ENCODE results near the gene PPP2R2D. TPM values are rescaled to one million over a fixed set of nuclear protein-coding genes. Genes with fewer than 3 reads are reported as not detected.
"Not testable (repeated sequence)": the region's sequence is repeated elsewhere in the genome, so short reads cannot be mapped to it uniquely, and the experiment has no call there.

The PPP2R2D gene
- total and polyA plus RNA-seq, 9 donors = 25.2 to 33.2 (median 28.4) TPM

- Histone ChIP-seq H3K27me3 (ENCODE audit: control insufficient read depth, insufficient read depth, low read length) (peaks cover 12% of the 10 kb centered on the region), H3K36me3 (ENCODE audit: control insufficient read depth, insufficient read depth, low read length) (no peaks in the 10 kb centered on the region), H3K9me3 (replicated peaks; ENCODE audit: control insufficient read depth, low read depth, low read length) (no peaks in the 10 kb centered on the region), H3K4me1 (ENCODE audit: control insufficient read depth, insufficient read depth, low read length) (peaks cover 5% of the 10 kb centered on the region), H3K4me3 (ENCODE audit: low read length) (no peak overlapping the region), H3K27ac (ENCODE audit: low read length) (no peak overlapping the region)
- DNase-seq = no peak
- WGBS (ENCODE audit: insufficient coverage) = 24% methylated on average over 5 of the region's 10 CpGs
These were observed 24.8 kb upstream of the PPP2R2D start for GRCh38 chr10:131876017-131876416.

- DNase-seq = no peak
- Histone ChIP-seq H3K36me3 (ENCODE audit: control insufficient read depth, insufficient read depth, low read length) (no peaks in the 10 kb centered on the region), H3K27me3 (ENCODE audit: control insufficient read depth, insufficient read depth, low read length) (peaks cover 12% of the 10 kb centered on the region), H3K4me3 (ENCODE audit: low read length) (no peak overlapping the region), H3K27ac (ENCODE audit: low read length) (no peak overlapping the region), H3K4me1 (ENCODE audit: control insufficient read depth, insufficient read depth, low read length) (peaks cover 5% of the 10 kb centered on the region), H3K9me3 (replicated peaks; ENCODE audit: control insufficient read depth, low read depth, low read length) (no peaks in the 10 kb centered on the region)
- WGBS (ENCODE audit: insufficient coverage) = 42% methylated on average over 6 of the region's 7 CpGs
These were observed 24.3 kb upstream of the PPP2R2D start for GRCh38 chr10:131876508-131876907.

- WGBS (ENCODE audit: insufficient coverage) = 87% methylated on average over 12 of the region's 13 CpGs
- H3K27ac ChIP-seq (ENCODE audit: low read length) = no peak overlapping the region
- H3K36me3 ChIP-seq (ENCODE audit: control insufficient read depth, insufficient read depth, low read length) = no peaks in the 10 kb centered on the region
- no peak overlapping the region for H3K4me3 ChIP-seq (ENCODE audit: low read length)
- no peaks in the 10 kb centered on the region for H3K9me3 ChIP-seq (replicated peaks; ENCODE audit: control insufficient read depth, low read depth, low read length)
- no peak for DNase-seq
- H3K4me1 ChIP-seq (ENCODE audit: control insufficient read depth, insufficient read depth, low read length) = peaks cover 3% of the 10 kb centered on the region
- peaks cover 11% of the 10 kb centered on the region for H3K27me3 ChIP-seq (ENCODE audit: control insufficient read depth, insufficient read depth, low read length)
These were observed 20.7 kb upstream of the PPP2R2D start for GRCh38 chr10:131880016-131880590.

DNA sequence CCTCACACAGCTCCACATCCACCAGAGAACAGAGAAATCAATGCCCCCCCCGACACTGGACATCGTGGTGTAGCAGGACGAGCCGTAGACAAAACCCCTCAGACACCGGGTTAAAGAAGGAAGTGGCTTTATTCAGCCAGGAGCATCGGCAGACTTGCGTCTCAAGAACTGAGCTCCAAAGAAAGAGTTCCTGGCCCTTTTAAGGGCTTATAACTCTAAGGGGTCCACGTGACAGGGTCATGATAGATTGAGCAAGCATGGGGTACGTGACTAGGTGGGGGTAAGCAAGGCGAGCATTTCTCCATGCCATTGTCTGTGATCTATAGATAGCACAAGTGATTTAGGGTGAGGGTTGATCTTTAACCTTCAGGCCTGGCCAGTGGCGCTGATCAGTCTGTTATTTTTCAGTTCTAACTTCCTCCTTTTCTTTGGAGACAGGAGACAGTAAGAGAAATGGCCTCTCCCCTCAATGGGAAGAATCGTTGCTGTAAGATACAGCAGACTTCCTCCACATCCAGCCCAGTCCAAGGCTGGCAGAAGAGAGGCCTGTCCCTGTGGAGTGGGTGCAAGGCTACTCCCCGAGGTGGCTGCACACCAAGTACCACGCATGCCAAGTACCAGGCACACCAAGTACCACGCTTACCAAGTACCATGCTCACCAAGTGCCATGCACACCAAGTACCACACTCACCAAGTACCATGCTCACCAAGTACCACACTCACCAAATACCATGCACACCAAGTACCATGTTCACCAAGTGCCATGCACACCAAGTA, 19.5 kb upstream of the PPP2R2D start:
- Histone ChIP-seq H3K36me3 (ENCODE audit: control insufficient read depth, insufficient read depth, low read length) (no peaks in the 10 kb centered on the region), H3K9me3 (replicated peaks; ENCODE audit: control insufficient read depth, low read depth, low read length) (no peaks in the 10 kb centered on the region), H3K4me1 (ENCODE audit: control insufficient read depth, insufficient read depth, low read length) (no peaks in the 10 kb centered on the region), H3K27me3 (ENCODE audit: control insufficient read depth, insufficient read depth, low read length) (peaks cover 6% of the 10 kb centered on the region), H3K4me3 (ENCODE audit: low read length) (no peak overlapping the region), H3K27ac (ENCODE audit: low read length) (no peak overlapping the region)
- DNase-seq = no peak
- 91% methylated on average over 8 of the region's 15 CpGs for WGBS (ENCODE audit: insufficient coverage)

GRCh38 chr10:131882151-131882550, 18.7 kb upstream of the PPP2R2D start:
- Histone ChIP-seq H3K36me3 (ENCODE audit: control insufficient read depth, insufficient read depth, low read length) (no peaks in the 10 kb centered on the region), H3K27ac (ENCODE audit: low read length) (no peak overlapping the region), H3K4me3 (ENCODE audit: low read length) (no peak overlapping the region), H3K27me3 (ENCODE audit: control insufficient read depth, insufficient read depth, low read length) (peaks cover 8% of the 10 kb centered on the region), H3K9me3 (replicated peaks; ENCODE audit: control insufficient read depth, low read depth, low read length) (no peaks in the 10 kb centered on the region), H3K4me1 (ENCODE audit: control insufficient read depth, insufficient read depth, low read length) (no peaks in the 10 kb centered on the region)
- WGBS (ENCODE audit: insufficient coverage) = 93% methylated on average over 5 of the region's 8 CpGs
- no peak for DNase-seq

DNA sequence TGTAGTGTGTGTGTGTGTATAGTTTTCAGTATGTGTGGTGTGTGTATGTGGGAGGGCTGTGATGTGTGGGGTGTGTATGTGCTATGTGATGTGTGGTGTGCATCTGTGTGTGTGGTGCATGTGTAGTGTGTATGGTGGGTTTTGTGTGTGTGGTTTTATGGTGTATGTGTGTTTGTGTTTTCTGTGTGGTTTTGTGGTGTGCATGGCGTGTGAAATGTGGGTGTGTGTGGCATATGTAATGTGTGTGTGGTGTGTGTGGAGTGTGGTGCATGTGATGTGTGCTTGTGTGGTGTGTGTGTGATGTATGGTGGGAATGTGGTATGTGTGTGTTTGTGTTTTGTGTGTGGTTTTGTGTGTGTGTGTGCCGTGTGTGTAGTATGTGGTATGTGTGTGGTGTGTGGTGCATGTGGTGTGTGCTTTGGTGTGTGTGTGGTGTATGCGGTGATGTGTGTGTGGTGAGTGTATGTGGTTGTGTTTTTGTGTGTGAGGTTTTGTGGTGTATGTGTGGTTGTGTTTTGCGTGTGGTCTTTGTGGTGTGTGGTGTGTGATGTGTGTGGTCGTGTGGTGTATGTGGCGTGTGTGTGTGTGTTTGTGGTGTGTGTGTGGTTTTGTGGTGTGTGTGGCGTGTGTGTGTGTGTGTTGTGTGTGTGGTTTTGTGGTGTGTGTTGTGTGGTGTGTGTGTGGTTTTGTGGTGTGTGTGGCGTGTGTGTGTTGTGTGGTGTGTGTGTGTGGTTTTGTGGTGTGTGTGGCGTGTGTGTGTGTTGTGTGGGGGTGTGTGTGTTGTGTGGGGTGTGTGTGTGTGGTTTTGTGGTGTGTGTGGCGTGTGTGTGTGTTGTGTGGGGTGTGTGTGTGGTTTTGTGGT, 18.0 kb upstream of the PPP2R2D start:
- no peak for DNase-seq
- Histone ChIP-seq H3K4me3 (ENCODE audit: low read length) (no peak overlapping the region), H3K27ac (ENCODE audit: low read length) (no peak overlapping the region), H3K4me1 (ENCODE audit: control insufficient read depth, insufficient read depth, low read length) (no peaks in the 10 kb centered on the region), H3K36me3 (ENCODE audit: control insufficient read depth, insufficient read depth, low read length) (no peaks in the 10 kb centered on the region), H3K9me3 (replicated peaks; ENCODE audit: control insufficient read depth, low read depth, low read length) (no peaks in the 10 kb centered on the region), H3K27me3 (ENCODE audit: control insufficient read depth, insufficient read depth, low read length) (peaks cover 8% of the 10 kb centered on the region)
- 95% methylated on average over 9 of the region's 10 CpGs for WGBS (ENCODE audit: insufficient coverage)

DNA sequence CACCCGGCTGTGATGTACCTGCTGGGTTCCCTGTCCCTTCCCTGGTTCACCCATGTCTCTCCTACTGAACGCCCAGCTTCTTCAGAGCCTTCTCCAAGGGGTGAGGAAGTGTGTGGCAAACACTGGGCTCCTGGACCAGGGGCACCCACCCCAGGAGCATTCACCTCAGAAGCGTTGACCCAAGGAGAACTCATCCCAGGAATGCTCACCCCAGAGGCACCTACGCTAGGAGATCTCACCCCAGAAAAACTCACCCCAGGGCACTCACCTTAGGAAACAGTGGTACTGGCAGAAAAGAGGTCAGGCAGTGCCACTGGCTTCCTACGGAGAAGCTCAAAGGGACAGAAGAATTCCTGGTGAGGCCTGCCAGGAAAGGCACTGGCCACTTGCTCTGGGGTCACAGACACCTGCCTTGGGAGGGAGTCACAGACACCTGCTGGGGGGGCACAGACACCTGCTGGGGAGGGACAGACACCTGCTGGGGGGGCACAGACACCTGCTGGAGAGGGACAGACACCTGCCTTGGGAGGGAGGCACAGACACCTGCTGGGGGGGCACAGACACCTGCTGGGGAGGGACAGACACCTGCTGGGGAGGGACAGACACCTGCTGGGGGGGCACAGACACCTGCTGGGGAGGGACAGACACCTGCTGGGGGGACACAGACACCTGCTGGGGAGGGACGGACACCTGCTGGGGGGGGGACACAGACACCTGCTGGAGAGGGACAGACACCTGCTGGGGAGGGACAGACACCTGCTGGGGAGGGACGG, 17.0 kb upstream of the PPP2R2D start:
- H3K9me3 ChIP-seq (replicated peaks; ENCODE audit: control insufficient read depth, low read depth, low read length); H3K36me3 ChIP-seq (ENCODE audit: control insufficient read depth, insufficient read depth, low read length); DNase-seq; H3K27ac ChIP-seq (ENCODE audit: low read length); H3K27me3 ChIP-seq (ENCODE audit: control insufficient read depth, insufficient read depth, low read length); H3K4me3 ChIP-seq (ENCODE audit: low read length); H3K4me1 ChIP-seq (ENCODE audit: control insufficient read depth, insufficient read depth, low read length): not testable (repeated sequence)
- WGBS (ENCODE audit: insufficient coverage) = 58% methylated on average over 2 of the region's 7 CpGs

DNA sequence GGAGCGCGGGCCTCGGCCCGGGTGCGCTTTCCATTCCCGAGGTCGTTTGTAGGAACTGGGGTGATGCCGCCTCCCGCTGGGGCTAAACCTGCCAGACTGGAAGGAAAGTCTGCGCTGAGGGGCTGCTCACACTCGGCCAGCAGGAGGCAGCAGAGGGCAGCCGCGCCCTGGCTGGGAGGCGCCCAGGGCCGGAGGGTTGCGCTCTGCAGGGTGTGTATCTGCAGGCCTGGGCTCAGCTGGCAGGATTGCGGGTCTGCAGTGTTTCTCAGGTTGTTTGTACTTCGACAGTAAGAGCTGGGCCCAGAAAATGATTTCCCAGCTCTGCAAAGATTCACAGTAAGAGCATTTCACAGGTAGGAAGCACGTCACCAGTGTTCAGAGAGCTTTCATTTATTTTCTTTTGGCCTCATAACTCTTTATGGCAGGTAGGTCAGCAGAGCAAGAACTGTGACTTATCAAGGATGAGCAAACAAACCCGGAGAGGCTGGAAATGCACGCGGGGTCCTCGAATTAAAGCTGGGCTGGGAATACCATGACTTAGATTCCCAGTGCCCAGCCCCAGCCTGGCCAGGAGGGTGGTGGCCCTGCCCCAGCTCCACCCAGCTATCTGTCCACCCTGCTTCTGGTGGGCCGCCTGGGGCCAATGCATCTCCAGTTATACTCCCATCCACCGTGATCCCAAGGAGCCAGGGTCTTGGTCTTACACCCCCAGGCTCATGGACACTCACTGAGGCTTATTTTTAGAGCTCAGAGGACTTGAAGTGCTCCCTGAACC, 15.2 kb upstream of the PPP2R2D start:
- Histone ChIP-seq H3K36me3 (ENCODE audit: control insufficient read depth, insufficient read depth, low read length) (no peaks in the 10 kb centered on the region), H3K4me1 (ENCODE audit: control insufficient read depth, insufficient read depth, low read length) (no peaks in the 10 kb centered on the region), H3K4me3 (ENCODE audit: low read length) (no peak overlapping the region), H3K9me3 (replicated peaks; ENCODE audit: control insufficient read depth, low read depth, low read length) (no peaks in the 10 kb centered on the region), H3K27me3 (ENCODE audit: control insufficient read depth, insufficient read depth, low read length) (peaks cover 8% of the 10 kb centered on the region), H3K27ac (ENCODE audit: low read length) (no peak overlapping the region)
- 20% methylated on average over 24 of the region's 25 CpGs for WGBS (ENCODE audit: insufficient coverage)
- DNase-seq = peak; percentile 51

DNA sequence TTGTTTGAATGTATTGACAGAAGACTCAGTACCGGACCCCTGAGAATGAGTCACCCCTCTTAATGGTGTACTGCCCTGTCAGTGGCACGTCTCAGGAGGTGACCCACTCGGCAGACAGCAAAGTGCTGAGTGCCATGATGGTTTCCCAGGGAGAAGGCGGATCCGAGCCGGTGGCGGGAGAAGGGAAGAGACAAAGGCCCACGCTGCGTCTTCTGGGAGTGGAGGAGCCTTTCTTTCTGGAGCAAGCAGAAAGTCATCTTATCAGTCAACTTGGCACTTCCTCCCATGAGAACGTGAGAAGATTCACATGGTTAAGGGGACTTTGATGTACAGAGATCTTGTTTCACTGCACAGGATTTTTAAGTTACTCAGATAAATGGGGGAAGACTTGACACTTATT, 14.6 kb upstream of the PPP2R2D start:
- 85% methylated on average over 2 of the region's 10 CpGs for WGBS (ENCODE audit: insufficient coverage)
- peaks cover 14% of the 10 kb centered on the region for H3K27me3 ChIP-seq (ENCODE audit: control insufficient read depth, insufficient read depth, low read length)

More for the DNA sequence above, 14.6 kb upstream of the PPP2R2D start:
- Histone ChIP-seq H3K36me3 (ENCODE audit: control insufficient read depth, insufficient read depth, low read length) (no peaks in the 10 kb centered on the region), H3K27ac (ENCODE audit: low read length) (no peak overlapping the region), H3K9me3 (replicated peaks; ENCODE audit: control insufficient read depth, low read depth, low read length) (no peaks in the 10 kb centered on the region), H3K4me1 (ENCODE audit: control insufficient read depth, insufficient read depth, low read length) (no peaks in the 10 kb centered on the region), H3K4me3 (ENCODE audit: low read length) (no peak overlapping the region)
- DNase-seq = no peak
